Effector memory CD4-positive, alpha-beta T cell (primary cell): ENCODE results near the gene LZTFL1.

Experiments
- DNase-seq, 3 donors: peaks; one replicate each; pipeline ENCODE4 v3.0.0-alpha.2; 2020
- H3K27ac ChIP-seq: 2 replicates; pipeline ENCODE4 v1.7.0; 2013; ENCODE audit warnings: mild to moderate bottlenecking, low read length, moderate library complexity; ENCODE audit not compliant: insufficient read depth, poor library complexity, severe bottlenecking
- H3K27me3 ChIP-seq: replicated peaks from 2 replicates; pipeline ENCODE4 v1.7.0; 2013; ENCODE audit warnings: mild to moderate bottlenecking, low read length; ENCODE audit not compliant: insufficient read depth, control insufficient read depth, poor library complexity, severe bottlenecking
- H3K36me3 ChIP-seq: 2 replicates; pipeline ENCODE4 v1.7.0; 2013; ENCODE audit warnings: mild to moderate bottlenecking, low read length, moderate library complexity; ENCODE audit not compliant: control insufficient read depth, insufficient read depth
- H3K4me1 ChIP-seq: 2 replicates; pipeline ENCODE4 v1.7.0; 2013; ENCODE audit warnings: low read length, mild to moderate bottlenecking; ENCODE audit not compliant: control insufficient read depth, insufficient read depth, poor library complexity, severe bottlenecking
- H3K4me3 ChIP-seq: 2 replicates; pipeline ENCODE4 v1.7.0; 2013; ENCODE audit warnings: low read length, low read depth, mild to moderate bottlenecking; ENCODE audit not compliant: insufficient read depth, poor library complexity, severe bottlenecking
- H3K9me3 ChIP-seq: 2 replicates; pipeline ENCODE4 v1.7.0; 2013; ENCODE audit warnings: mild to moderate bottlenecking, low read length, moderate library complexity; ENCODE audit not compliant: control insufficient read depth

The LZTFL1 gene

DNA sequence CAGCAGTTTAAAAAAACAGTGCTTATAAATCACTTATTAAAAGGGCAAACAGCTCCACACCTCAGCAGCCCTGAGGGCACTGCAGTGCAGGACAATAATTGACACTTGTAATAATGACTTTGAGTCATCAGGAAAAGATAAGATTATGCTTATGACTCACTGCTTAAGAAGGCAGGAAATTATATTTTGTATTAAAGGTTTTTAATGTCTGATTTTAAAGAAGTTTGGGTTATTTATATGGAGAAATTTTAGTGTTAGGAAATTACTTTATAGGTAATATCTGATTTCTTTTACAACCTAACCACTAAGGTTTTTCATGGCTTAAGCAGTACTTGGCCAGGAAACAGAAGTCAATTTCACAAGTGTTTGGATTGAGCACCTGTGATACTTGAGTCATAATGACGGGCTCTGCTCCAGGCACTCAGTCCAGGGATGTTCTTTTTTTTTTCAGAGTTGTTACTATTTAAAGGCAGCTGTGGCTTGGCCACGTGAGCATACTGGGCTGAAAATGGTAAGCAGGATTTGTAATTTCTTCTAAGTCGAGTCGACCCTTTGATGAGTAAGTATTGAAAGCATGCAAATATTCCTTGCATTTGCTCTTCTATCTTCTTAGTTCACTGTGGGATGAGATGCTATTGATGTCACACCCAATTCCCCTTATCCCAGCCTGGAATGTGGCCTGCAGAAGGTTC lies 23.9 kb downstream of the LZTFL1 start:
- Histone ChIP-seq H3K9me3 (no peaks in the 10 kb centered on the region), H3K27me3 (no peaks in the 10 kb centered on the region), H3K4me1 (no peaks in the 10 kb centered on the region), H3K4me3 (no peak overlapping the region), H3K27ac (no peak overlapping the region), H3K36me3 (no peaks in the 10 kb centered on the region)
- DNase-seq = no peak

DNA sequence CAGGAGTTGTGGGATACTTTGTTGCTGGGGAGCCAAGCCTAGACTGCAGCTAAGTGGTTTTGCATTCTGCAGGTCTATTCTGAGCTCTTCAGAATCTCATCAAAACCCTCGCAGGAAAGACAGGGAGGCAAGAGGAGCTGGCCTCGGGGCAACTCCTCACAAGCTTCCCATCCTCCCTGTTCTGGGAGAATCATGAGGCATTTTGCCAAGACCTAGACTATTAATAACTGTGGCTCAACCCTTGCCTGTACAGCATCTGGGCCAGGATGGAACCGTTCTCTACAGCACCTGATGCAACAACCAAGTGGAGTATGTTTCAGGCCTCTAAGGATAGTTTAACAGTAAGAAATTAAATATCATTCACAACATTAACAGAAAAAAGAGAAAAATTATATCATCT lies 25.4 kb downstream of the LZTFL1 start:
- Histone ChIP-seq H3K4me3 (no peak overlapping the region), H3K27ac (no peak overlapping the region), H3K4me1 (no peaks in the 10 kb centered on the region), H3K27me3 (no peaks in the 10 kb centered on the region), H3K36me3 (no peaks in the 10 kb centered on the region), H3K9me3 (no peaks in the 10 kb centered on the region)
- DNase-seq = no peak

DNA sequence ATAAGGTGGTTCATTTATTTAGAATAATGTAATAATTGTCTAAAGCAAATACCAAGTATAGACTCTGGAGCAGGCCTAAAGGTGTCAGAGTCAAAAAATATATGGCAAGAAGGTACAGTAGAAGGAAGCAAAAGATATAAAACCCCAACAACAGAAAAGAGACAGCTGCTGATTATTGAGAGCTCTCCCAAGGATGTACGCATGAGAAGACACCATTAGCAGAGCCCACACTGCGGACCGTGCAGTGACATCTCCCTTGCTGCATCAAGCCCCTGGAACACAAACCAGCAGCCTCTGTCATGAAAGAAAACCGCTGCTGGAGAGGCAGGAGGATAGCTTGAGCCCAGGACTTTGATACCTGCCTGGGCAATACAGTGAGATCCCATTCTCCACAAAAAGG lies 27.6 kb downstream of the LZTFL1 start:
- H3K27me3 ChIP-seq = no peaks in the 10 kb centered on the region
- no peaks in the 10 kb centered on the region for H3K36me3 ChIP-seq
- no peak for DNase-seq
- no peak overlapping the region for H3K4me3 ChIP-seq
- no peaks in the 10 kb centered on the region for H3K9me3 ChIP-seq
- H3K4me1 ChIP-seq = no peaks in the 10 kb centered on the region
- no peak overlapping the region for H3K27ac ChIP-seq

DNA sequence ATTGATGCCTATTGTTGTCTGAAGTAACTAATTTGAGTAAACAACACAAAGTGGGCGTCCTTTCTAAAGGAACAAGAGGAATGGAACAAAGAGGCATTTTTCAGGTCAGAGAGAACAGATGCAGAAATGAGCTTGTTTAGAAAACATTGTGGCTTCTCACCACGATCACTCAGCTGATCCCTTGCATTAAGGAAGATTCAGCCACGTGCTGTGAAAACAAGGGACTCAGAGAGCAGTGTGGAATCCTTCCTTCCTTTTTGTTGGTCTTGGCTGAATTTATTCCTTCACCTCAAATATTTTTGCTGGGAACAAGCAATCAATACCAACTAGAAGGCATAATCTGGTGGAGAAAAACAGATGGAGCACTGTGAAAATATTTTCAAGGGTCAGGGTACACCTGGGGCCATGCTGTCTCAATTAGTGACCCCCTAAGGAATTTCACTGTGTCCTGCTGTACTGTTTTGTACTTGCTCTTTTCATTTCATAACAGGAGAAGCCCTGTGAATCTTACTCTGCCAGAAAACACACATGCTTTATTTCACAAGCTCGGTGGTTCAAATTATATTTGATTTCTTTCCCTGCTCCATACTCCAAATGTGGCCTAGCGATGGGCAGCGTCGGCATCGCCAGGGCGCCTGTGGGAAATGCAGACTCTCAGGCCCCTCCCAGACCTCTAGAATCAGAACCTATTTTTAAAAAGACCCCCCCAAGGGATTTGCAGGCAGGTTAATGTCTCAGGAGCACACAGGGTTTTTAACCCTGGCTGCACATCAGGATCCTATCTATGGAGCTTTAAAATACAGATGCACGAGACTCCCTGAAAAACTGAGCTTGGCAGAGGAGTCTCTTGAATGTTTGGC lies 34.0 kb downstream of the LZTFL1 start:
- no peak for DNase-seq
- no peaks in the 10 kb centered on the region for H3K36me3 ChIP-seq
- no peaks in the 10 kb centered on the region for H3K4me1 ChIP-seq
- H3K27me3 ChIP-seq = no peaks in the 10 kb centered on the region
- no peak overlapping the region for H3K4me3 ChIP-seq
- no peaks in the 10 kb centered on the region for H3K9me3 ChIP-seq
- H3K27ac ChIP-seq = no peak overlapping the region

DNA sequence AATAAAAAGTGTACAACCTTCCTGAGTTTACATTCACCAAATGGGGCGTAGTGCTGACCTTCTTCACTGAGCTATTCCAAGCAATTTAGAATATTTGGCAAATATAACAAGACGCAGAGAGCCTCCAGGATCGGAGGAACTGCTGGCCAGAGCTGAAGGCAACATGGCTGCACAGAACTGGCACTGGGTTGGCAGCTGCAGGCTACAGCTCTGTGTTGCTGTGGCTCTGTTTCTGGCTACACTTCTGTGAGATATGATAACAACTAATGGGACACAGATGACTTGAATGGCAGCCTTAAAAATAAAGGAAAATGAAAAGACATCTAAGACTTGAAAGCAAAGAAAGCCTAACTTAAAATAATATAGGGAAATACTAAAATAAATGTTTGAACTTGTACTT lies 34.8 kb downstream of the LZTFL1 start:
- no peaks in the 10 kb centered on the region for H3K9me3 ChIP-seq
- no peaks in the 10 kb centered on the region for H3K4me1 ChIP-seq
- H3K27me3 ChIP-seq = no peaks in the 10 kb centered on the region
- H3K4me3 ChIP-seq = no peak overlapping the region
- DNase-seq = no peak
- no peak overlapping the region for H3K27ac ChIP-seq
- no peaks in the 10 kb centered on the region for H3K36me3 ChIP-seq

DNA sequence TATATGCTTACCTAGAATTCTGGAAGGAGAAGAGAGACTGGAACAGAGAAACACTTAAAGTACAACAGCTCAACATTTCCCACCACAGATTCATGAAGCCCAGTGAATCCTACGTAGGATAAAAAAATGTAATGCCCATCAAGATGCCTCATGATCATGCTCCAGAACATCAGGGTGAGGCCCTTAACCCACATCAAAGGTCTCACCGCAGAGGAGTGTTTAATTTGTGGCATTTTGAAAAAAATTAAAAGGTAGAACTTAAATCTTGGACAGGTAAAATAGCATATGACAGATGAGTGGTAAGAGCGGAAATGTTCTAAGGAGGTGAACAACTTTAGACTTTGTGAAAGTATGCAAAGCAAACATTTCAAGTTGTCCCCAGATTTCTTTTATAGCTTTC lies 35.8 kb downstream of the LZTFL1 start:
- H3K36me3 ChIP-seq = no peaks in the 10 kb centered on the region
- no peak overlapping the region for H3K27ac ChIP-seq
- DNase-seq = no peak
- no peak overlapping the region for H3K4me3 ChIP-seq
- H3K4me1 ChIP-seq = no peaks in the 10 kb centered on the region
- no peaks in the 10 kb centered on the region for H3K9me3 ChIP-seq
- H3K27me3 ChIP-seq = no peaks in the 10 kb centered on the region

DNA sequence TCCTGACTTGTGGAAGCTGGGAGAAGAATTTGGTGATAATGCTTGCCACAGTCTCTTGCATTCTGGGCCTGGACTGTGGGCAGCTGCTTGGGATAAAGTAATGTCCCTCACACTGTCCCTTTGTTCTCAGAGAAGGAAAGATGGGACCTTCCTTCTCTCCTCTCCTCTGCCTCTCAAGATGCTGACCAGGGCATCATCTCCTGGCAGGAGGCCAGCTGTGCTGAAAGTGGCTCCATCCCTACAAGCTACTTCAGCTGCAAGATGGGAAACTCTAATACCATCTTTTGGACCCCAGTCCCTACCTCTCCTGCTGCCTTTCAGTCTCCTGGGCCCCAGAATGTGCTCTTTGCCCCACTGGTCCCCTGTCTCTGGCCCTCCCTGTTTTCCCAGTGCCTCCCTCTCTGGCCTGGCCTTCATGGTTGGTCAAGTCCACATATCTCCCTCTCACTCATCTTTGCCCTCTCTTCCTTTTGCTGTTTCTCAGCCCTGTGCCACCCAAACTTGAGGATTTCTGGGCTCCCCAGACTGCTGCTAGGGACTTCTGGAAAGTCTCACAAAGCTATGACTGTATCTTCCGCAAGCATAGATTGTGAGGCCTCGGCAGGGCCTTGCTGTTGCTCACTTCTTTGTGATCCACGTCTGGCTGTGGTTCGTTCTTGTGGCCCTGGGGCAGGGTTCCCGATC lies 38.5 kb downstream of the LZTFL1 start:
- Histone ChIP-seq H3K4me1 (no peaks in the 10 kb centered on the region), H3K27me3 (no peaks in the 10 kb centered on the region), H3K27ac (no peak overlapping the region), H3K4me3 (no peak overlapping the region), H3K36me3 (no peaks in the 10 kb centered on the region), H3K9me3 (no peaks in the 10 kb centered on the region)
- DNase-seq = no peak

DNA sequence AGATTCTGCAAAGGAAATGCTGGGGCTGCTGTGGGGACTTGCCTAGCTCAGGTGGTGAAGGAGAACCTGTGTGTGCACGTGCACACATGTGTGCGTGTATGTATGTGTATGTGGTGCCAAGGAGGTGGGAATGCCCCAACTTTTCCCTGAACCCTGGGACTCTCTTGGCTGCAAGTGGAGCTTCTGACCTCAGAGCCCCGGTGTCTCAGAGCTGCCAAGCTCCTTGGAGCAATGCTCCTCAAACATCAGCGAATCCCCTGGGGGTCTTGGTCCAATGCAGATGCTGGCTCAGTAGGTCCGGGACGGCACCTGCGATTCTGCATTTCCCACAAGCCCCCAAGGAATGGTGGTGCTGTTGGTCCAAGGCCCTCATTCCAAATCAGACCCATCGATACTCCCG lies 39.8 kb downstream of the LZTFL1 start:
- Histone ChIP-seq H3K4me3 (no peak overlapping the region), H3K36me3 (no peaks in the 10 kb centered on the region), H3K4me1 (no peaks in the 10 kb centered on the region), H3K27me3 (no peaks in the 10 kb centered on the region), H3K27ac (no peak overlapping the region), H3K9me3 (no peaks in the 10 kb centered on the region)
- no peak for DNase-seq

DNA sequence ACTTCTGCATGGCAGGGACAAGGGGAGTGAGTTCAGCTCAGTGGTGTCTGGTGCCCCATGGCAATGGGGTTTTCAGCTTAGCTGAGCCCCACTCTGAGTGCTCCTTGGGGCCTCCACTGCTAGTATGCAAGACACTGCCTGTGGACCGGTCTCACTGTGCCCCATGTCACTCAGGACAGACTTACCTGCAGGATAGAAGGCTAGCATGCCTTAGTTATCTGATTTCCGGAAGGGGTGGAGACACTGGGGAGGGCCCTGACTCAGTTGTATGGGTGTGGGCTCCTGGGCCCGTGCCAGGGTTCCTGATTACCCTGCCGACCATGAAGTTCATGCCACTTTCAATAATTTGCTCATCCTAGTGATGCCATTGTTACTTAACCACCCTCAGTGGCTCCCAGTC lies 41.3 kb downstream of the LZTFL1 start:
- peaks cover 10% of the 10 kb centered on the region for H3K4me1 ChIP-seq
- H3K36me3 ChIP-seq = no peaks in the 10 kb centered on the region
- H3K4me3 ChIP-seq = no peak overlapping the region
- no peak for DNase-seq
- H3K9me3 ChIP-seq = no peaks in the 10 kb centered on the region
- no peak overlapping the region for H3K27ac ChIP-seq
- H3K27me3 ChIP-seq = peaks cover 13% of the 10 kb centered on the region

DNA sequence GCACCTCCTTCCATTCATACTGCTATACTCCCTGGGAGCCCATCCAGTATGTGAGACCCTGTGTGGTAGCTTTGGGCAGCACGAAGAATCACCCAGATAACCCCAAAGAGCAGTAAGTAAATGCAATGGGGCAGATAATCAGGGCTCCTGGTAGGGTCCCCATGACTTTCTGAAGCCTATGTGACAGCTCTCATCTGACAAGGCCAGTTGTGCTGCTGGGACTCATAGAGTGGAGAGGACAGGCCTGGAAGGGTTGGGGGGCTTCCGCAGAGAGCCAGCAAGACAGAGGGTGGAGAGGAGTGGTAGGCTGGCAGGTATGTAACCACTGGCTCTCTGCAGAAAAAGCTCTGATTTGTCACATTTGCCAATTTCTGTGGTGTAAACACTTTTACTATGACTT lies 42.3 kb downstream of the LZTFL1 start:
- Histone ChIP-seq H3K36me3 (no peaks in the 10 kb centered on the region), H3K4me3 (no peak overlapping the region), H3K27ac (no peak overlapping the region), H3K27me3 (peaks cover 17% of the 10 kb centered on the region), H3K4me1 (peaks cover 10% of the 10 kb centered on the region), H3K9me3 (no peaks in the 10 kb centered on the region)
- no peak for DNase-seq
